Frontal cortex (tissue), 4 donors: ENCODE measurements around the gene RNF151. TPM values are rescaled to one million over a fixed set of nuclear protein-coding genes. Genes with fewer than 3 reads are reported as not detected.
"Not testable (repeated sequence)": the region's sequence is repeated elsewhere in the genome, so short reads cannot be mapped to it uniquely, and the experiment has no call there.

Experiments
- DNase-seq, 2 donors: peaks; one replicate each; pipeline ENCODE4 v3.0.0; 2012; ENCODE audit warnings: low spot score in 2 of 2
- FAIRE-seq: peaks from 2 replicates; lab custom pipeline; 2012; peaks lifted over from hg19 to GRCh38; lab: Jason Lieb, UNC
- total RNA-seq: library from RNA; depleted of rRNA; stranded (reverse); fragments of >200 nt; gene quantifications from one replicate; pipeline ENCODE4 v1.2.3, GENCODE V29; 2014
- donor health status: control.
- donor health status: control.
- donor health status: control.

RNF151 gene
- total RNA-seq, 1 donor from 2014 or later = not detected

GRCh38 chr16:2003231-2003826 lies 36.7 kb downstream of the RNF151 start:
- no peak for FAIRE-seq
- DNase-seq = no peak

- FAIRE-seq (no peak), DNase-seq (peak; percentile 80 to 90)
Observed at GRCh38 chr16:2003827-2004641, 37.4 kb downstream of the RNF151 start.

- FAIRE-seq = no peak
Observed at GRCh38 chr16:2004795-2005517, 38.3 kb downstream of the RNF151 start.

GRCh38 chr16:2005646-2006045 lies 39.0 kb downstream of the RNF151 start:
- FAIRE-seq = no peak
- DNase-seq = no peak

More at GRCh38 chr16:2004795-2005517, 38.3 kb downstream of the RNF151 start:
- DNase-seq = no peak

- DNase-seq = no peak
- FAIRE-seq = no peak
Observed at GRCh38 chr16:2006317-2006716, 39.7 kb downstream of the RNF151 start.

GRCh38 chr16:2007081-2007836 lies 40.6 kb downstream of the RNF151 start:
- FAIRE-seq = no peak
- DNase-seq = no peak

- no peak for FAIRE-seq
- DNase-seq = no peak
Observed at GRCh38 chr16:2008009-2008526, 41.4 kb downstream of the RNF151 start.

- DNase-seq (no peak), FAIRE-seq (no peak)
Observed at GRCh38 chr16:2008631-2009163, 42.0 kb downstream of the RNF151 start.

GRCh38 chr16:2009164-2009711 lies 42.6 kb downstream of the RNF151 start:
- FAIRE-seq (no peak), DNase-seq (no peak)

GRCh38 chr16:2009791-2010510 lies 43.3 kb downstream of the RNF151 start, which contains the start of gene ZNF598:
Gene ZNF598, minus strand, starts transcription at chr16:2009821.
- FAIRE-seq = no peak
- peak; percentile 99 to 100 for DNase-seq

- not testable (repeated sequence) for FAIRE-seq, DNase-seq
Observed at GRCh38 chr16:2011726-2012125, 45.1 kb downstream of the RNF151 start.

- DNase-seq (no peak), FAIRE-seq (no peak)
Observed at GRCh38 chr16:2013527-2013926, 46.9 kb downstream of the RNF151 start.

- no peak for FAIRE-seq
- DNase-seq = no peak
Observed at GRCh38 chr16:2015117-2015946, 48.7 kb downstream of the RNF151 start.

- DNase-seq (no peak), FAIRE-seq (no peak)
Observed at GRCh38 chr16:2015947-2016208, 49.2 kb downstream of the RNF151 start.

GRCh38 chr16:2016407-2016922 lies 49.8 kb downstream of the RNF151 start:
- DNase-seq (no peak), FAIRE-seq (no peak)
